Superior temporal gyrus (tissue), 1 donor: ENCODE results near the gene DUSP1.

Experiments used
- DNase-seq: peaks from one replicate; pipeline ENCODE4 v3.0.0-alpha.2; 2016; ENCODE audit errors: extremely low spot score

The DUSP1 gene

DNA sequence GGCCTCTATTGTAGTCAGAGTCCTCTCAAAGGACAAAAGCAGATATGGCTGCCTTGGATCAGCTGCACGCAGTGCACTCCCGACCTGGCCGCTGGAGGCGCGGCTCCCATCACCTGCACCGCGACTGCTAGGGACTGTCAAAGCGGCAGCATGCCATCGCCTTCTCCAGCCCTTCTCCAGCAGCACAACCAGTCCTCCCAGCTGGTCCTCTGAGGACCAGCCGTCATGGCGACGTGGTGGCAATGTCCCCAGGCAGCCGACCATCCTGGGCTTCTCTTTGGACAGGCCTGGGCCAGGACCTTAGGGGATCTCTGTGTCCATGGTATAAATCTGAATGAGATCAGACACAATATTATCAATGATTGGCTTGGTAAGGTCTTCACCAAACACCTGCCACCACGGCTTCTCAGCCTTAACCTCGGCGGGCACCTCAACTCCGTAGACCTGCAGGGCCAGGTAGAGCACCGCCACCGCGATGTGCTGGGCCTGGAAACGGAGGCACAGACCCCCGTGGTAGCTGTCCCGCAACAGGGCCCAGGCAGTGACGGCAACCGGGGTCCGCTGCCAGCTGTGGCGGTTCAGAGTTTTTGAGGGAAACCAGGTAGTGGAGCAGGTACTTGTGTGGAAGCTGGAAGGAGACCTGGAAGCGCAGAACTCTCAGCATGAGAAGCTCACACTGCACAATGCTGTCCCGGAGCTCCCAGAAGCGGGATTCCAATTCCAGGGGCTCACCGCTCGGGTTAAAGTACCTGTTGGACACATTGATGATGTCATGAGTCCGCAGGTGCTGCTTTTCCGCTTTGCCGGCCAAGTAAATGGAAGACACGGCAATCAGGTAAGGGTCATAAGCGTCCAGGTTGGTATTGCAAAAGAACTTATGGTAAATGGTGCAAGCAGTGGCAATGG, 8.5 kb downstream of the DUSP1 start:
- no peak for DNase-seq

DNA sequence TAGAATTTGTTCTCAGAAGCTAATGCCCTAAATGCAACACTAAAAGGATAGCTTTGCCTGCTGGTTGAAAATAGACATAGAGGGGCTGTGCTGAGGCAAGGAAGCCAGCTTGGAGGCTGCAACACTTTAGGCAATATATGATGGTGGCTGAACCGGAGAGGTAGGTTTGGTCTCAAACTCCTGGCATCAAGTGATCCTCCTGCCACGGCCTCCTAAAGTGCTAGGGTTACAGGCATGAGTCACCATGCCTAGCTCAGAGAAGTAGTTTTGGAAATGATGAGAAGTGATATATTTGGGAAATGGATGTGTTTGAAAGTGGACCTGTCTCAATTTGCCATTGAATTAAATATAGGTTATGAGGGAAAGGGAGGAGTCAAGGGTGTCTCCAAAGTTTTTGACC, 10.0 kb downstream of the DUSP1 start:
- DNase-seq, result no peak

DNA sequence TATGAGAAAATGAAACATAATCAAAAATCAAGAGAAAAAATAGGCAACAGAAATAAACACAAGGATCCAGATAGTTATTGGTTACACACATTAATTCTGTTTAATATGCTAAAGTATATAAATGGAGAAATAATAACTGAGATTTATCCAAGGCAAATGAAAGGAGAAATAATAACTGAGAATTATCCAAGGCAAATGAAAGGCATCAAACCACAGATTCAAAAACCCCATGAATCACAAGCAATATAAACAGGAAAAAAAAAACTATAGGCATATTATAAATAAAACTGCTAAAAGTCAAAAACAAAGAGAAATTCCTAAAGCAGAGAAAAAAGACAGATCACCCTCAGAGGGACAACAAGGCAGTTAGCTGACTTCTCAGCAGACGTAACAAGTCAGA, 10.9 kb downstream of the DUSP1 start:
- DNase-seq, result no peak

DNA sequence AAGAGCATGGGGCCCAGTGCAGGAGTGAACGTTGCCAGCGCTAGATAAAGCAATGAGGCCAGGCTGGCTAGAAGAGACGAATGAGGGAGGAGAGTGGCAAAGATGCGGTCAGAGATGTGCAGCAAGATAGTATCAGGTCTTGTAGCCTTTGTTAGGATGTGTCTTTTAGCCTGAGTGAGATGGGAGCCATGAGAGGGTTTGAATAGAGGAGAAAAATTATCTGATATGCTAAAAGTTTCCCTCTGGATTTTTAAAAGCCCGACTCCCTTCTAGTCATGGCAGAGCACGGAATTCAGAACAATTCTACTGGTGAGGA, 12.2 kb downstream of the DUSP1 start:
- no peak for DNase-seq

DNA sequence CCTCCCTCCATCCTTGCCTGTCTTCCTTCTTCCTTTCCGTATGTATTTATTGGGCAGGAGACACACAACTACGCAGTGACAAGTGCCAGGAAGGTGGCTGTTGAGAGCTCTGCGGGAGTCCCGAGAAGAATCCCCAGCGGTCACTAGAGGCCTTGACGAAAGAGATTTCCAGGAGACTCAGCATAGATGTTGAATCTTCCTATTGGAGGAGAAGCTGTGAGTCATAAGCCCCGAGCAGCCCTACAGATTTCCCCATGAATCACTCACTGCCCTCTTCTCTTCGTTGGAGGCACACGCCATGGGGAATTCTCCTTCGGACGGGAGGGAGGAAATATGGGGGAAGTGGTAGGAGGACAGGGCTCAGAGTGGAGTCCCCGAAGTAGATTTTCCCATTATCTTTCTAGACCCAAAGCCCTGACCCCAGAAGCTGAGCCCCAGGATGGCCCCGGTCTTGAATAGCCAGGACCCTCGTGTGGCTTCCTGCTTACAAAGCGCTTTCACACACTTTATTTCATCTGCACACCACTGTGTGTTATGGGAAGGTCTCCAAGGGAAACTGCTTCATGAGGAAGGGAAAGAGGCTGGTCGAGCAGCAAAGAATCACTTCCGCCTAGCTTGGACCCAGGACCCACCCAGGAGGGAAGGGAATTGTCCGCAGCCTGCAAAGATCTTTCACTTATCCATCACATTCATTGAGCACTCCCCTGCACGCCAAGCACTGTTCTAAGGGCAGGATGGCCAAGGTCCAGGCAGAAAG, 12.7 kb downstream of the DUSP1 start:
- DNase-seq, result no peak

DNA sequence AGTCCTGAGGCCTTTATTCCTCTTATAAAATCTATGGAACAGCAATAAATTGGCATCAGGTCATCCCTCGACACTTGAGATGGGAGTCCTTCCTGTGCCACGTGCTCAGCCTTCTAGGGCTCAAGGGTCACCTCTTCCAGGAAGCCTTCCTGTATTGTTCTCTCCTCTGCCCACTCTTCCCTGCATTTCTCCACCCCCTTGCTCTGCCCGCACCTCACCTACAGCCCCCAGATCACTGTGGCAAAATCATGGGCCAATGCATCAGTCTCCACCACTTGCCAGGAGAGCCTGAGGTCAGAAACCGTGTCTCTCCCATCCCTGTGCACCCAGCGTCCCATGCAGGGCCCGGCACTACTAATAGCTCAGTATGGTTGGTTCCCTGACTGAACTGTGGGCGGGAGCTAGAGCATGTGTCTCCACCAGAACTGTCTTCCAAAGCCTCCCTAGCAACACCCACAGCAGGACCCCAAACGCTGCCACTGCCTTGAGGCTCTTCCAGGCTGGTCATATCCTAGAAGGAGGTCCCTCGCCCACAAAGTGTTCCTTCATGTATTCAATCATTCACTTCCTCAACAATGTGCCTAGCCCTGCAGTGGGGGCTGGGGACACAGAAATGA, 13.5 kb downstream of the DUSP1 start:
- no peak for DNase-seq

DNA sequence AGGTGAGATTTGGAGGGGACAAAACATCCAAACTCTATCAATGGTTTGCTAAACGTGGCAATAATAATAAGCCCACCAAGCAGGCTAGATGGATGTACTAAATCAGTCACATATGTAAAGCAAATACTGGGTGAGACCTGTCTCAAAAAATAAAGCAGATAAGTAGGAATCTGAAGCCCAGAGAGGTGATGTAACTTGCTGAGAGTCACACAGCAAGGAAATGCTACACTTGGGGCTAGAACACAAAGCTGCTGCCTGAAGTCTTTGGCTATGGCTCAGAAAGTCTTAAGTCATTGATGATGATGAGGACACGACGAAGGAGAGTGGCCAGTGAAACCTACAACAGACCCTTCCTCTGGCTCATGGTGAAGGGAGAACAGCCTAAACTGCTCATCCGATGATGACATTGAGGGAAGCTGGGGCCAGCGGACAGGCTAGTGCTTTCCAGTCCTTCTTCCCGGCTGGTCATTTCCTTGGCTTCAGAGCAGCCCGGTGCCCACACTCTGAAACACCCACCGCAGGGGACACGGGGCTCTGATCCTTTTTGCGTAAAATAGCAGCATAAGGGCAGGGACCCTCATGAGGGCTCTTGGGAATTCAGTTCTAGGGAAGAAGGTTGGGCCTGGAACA, 14.1 kb downstream of the DUSP1 start:
- DNase-seq, result no peak

DNA sequence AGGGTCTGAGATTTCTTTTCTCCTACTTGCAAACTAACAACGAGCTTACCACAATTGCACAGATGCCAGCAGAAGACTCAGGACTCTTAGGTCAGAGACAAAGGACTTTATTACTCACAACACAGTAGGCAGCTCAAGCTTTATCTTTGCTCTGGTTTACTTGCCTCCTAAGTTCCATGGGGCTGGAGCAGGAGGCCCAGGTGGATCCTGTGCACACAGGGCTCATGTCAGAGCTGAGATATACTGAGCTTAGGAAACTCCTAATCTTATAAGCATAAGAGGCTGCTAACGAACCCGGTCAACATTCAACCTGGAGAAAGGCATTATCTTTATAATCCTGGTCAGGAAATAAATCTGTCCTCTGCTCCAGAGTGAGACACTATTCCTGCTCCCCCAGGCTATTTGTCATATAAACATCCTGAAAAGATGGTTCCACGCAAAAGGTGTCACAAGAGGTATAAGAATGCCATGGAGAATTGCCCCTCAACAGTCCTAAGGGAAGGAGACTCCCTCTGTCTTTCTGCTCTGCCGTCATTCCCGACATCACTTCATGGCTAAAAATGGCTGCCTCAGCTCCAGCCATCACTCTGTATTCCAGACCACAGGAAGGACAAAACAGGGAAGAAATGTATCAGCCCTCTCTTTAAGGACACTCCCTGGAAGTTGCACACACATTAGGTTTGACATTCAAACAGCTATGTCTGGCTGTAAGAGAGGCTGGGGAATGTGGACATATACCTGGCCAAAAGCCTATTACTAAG, 16.2 kb downstream of the DUSP1 start:
- DNase-seq, result no peak

DNA sequence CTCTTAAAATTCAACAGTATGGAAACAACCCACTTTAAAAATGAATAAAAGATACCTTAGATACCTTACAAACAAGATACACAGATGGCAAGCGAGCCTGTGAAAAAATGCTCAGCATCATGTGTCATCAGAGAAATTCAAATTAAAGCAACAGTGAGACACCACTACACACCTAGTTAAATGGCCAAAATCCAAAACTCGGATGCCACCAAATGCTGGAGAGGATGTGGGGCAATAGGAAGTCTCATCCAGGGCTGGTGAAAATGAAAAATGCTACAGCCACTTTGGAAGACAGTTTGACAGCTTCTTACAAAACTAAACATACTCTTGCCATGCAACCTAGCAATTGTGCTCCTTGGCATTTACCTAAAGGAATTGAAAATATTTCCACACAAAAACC, 17.9 kb downstream of the DUSP1 start:
- DNase-seq, result no peak

DNA sequence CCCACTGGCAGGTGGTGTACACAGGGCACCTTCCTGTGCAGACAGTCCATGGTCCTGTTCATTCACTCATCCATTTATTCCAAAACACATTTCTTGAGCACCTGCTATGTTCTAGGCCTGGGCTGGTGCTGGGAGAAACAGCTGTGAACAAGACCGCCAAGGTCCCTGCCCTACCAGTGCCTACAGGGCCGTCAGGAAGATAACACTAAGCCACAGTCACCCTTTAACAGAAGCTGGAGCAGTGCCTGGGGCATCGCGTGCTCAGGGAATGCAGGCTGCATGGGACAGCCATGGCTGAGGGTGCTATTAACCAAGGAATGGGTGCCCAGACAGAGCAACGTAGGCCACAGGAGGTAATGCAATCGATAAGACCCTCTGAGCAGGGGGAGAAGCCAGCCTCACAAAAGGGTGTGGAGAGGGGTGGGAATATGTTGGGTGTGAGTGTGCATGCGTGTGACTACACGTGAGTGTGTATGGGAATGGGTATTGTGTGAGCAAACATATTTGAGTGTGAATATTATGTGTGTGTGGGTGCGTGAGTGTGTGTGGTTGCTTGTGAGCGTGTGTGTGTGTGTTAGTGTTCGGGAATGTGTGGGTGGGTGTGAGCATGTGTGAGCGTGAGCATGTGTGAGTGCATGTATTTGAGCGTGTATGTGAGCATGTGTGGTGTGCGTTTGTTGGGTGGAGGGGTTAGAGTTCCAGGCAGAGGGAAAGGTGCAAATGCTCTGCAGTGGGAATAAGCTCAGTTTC, 19.1 kb downstream of the DUSP1 start:
- no peak for DNase-seq

DNA sequence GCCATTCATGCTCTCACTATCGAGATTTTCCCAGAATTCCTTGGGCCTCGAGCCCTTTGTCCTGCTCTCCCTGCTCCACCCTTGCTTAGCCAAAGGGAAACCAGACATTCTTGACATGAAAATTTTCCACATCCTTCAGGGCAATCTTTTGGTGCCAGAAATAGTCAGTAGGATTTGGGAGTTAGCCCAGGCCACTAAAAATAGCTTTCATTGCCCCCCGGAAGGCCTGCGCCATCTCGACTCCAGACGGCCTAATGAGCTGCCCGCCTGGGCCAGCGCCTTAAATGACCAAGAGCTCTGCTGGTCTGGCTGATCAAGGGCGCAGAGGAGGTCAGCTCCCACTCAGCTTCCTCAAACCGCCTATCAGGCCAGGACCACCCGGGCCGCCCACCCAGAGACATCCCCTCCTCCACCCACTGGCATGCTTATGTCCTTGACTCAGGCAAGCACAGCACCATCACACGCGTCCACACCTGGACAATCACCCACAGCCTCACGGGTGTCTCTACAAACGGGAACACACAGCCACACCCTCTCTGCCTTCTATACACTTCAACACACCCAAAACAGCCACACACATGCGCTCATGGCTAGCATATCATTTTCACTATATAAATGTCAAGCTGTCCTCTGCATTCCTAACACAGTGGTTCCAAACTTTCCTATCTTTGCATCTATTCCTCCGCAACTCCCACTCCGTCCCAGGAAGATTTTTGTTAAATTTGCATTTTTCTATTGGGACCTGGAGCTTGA, 20.9 kb downstream of the DUSP1 start:
- DNase-seq, result peak; percentile 65

DNA sequence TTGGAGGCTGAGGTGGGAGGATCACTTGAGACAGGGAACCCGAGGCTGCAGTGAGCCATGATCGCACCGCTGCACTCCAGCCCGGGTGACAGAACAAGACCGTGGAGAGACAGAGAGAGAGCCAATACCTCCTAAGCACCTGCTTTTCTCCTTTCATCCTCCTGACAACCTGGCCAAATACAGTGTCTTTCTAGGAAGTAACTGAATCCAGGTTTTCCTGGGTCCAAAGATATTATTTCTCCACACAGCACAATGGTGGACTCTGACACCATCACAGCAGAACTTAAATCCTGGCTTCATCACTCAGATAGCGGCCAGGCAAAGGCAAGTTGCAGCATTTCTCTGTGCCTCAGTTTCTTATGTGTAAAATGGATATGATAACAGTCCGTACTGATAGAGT, 21.9 kb downstream of the DUSP1 start:
- no peak for DNase-seq

DNA sequence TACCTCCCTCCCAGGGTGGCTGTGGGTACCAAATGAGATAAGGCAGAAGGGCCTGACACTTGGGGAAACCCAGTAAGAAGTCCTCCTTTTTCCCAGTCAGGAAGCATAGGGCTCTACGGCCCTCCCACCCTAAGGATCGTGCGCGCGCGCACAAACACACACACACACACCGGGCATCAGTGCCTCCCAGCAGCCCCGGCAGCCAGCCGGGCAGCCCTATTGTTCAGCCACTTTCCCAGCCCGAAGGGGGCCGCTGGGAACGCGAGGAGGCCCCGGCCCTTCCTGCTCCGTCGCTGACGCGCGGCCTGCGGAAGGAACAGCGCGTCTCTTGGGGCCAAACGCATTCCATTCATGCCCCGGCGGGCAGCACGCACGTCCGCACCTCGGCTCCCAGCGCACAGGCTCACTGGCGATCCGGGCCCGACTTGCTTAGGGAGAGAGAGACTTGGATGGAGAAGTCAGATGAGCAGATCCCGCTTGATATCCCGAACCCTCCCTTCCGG, 22.6 kb downstream of the DUSP1 start:
- DNase-seq, result no peak

DNA sequence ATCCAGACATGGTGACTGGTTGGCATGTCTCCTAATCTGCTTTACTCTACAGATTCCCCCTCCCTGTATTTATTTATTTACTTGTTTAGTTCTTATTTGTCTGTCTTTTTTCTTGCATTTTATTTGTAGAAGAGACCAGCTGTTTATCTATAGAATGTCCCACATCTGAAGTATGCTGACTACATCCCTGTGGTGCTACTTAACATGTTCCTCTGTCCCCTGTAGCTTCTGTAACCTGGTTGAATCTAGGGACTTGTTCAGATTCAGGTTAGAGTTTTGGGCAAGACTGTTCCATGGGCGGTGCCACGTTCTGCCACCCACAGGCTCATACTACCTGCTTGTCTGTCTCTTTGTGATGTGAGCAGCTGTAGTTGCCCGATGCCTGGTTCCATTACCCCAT, 23.5 kb downstream of the DUSP1 start:
- no peak for DNase-seq

DNA sequence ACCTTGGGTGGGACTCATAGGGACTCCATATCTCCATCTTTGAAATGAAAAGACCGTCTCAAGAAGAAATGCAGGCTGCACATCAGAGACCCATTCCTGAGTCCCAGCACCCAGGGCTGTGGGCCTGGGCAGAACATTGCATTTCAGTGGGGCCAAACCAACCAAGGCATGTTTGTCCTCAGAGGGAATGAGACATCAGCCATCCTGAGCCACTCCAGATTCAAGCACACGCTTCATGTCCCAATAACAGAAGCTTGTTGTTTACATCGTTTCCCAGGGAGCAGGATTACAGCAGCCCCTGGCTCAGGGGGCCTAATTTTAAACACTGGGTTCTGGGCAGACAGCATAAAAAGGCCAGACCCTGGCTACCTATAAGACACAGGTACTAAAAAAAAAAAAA, 24.3 kb downstream of the DUSP1 start:
- DNase-seq, result no peak

DNA sequence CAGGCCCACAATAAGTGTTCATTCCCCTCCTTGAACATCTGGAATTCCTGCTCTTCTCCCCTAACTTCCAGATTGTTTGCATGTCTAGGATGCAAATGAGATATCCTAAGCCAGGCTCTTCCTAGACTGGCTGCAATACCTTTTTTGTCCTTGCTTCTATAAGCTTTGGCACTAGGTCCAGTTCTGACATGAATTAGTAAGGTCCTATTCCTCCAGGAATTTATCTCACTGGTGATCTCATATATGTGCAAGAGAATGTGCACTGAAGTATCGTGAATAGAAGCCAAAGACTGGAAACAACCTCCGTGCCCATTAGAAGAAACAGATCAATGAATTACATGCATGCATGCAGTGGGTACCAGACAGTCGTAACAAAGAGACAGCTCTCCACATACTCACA, 25.2 kb downstream of the DUSP1 start:
- DNase-seq, result no peak

DNA sequence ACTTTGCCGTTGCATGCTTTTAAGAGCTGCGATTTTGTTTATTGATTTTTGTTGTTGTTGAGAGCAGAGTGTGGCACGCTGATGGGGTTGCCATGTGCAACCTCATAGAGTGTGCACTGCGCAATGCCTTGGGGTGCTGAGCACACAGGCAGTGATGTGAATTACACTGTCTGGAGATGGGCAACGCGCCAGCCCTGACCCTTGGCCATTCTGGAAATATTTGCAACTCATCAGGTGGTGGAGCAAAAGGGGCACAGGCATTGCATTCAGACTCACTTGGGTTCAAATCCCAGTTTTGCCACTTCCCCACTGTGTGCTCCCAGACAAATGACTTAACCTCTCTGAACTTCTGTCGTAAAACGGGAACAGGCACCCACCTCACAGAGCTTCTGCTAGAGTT, 25.6 kb downstream of the DUSP1 start:
- no peak for DNase-seq

DNA sequence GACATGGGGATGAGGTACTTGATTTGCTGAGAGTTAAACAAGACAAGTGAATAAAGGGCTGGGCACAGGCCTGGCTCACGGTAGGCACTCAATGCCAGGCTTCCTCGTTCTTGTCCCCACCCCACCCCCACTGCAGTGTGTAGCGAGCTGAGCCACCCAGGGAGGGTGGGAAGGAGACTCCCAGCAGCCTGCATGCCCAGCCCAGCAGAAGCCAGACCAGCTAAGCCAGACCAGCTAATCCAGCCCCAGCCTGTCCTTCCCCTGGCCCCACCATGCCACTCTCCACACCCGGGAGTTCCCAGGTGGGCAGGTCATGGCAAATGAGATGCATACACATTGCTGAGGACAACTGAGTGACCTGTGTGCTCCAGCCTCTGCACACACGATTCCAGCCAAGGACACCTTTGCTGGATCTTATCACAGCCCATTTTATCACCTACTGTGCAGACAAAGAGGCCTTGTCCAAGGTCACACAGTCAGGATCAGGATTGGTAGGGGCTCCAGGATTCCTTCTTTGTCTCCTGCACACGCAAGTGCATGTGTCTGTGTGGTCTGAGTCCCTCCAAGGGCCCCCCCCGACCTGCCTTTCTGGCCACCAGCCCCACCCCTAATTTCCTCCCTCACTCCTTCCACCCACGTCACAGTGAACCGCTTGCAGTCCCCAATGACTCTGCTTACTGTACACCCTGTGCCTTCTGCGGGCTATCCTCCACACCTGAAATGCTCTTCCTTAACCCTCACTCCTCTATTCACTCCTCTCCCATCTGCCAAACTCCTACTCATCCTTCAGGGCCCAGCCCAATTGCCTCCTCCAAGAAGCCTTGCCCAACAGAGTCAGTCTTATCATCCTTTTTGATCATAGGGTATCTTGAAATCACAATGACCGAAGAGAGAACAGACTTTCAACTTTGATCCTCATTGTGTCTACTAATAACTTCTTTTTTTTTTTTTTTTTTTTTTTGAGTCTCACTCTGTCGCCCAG, 26.6 kb downstream of the DUSP1 start:
- DNase-seq, result no peak
